A549 (cell line): ENCODE results near the gene EIF3L.
A peak's percentile ranks its signal among the peaks of the same experiment; 100 is the strongest.

Experiments used
- EP300 ChIP-seq, 2 experiments: fragments of >200 bp; sonication (Bioruptor Twin); formaldehyde crosslinking; IDR thresholded peaks; 2 replicates in 1 of 2; 3 replicates in 1 of 2; pipeline ENCODE4 v1.6.1; 2016 to 2017
- GATA3 ChIP-seq: IDR thresholded peaks from 2 replicates; pipeline ENCODE4 v1.6.1; 2012; ENCODE audit warnings: borderline replicate concordance
- JUN ChIP-seq, 2 experiments: fragments of >200 bp; sonication (Bioruptor Twin); formaldehyde crosslinking; IDR thresholded peaks; 2 replicates in 1 of 2; 3 replicates in 1 of 2; pipeline ENCODE4 v1.6.1; 2016 to 2017
- KDM1A ChIP-seq: fragments of 200-600 bp; sonication (generic); IDR thresholded peaks from 2 replicates; pipeline ENCODE4 v1.6.1; 2016; ENCODE audit warnings: low read depth, mild to moderate bottlenecking
- NR3C1 ChIP-seq: fragments of >200 bp; sonication (Bioruptor Twin); formaldehyde crosslinking; IDR thresholded peaks from 3 replicates; pipeline ENCODE4 v1.6.1; 2017
- POLR2A ChIP-seq: IDR thresholded peaks from 2 replicates; pipeline ENCODE4 v1.6.1; 2012; ENCODE audit warnings: mild to moderate bottlenecking, low read length
- RFX5 ChIP-seq: fragments of 450-650 bp; IDR thresholded peaks from 2 replicates; pipeline ENCODE4 v1.7.1; 2014; ENCODE audit warnings: antibody characterized with exemption, mild to moderate bottlenecking, moderate library complexity
- TF ChIP-seq, protein P1 (sequence below): fragments of >200 bp; sonication (Bioruptor Twin); formaldehyde crosslinking; IDR thresholded peaks from 3 replicates; pipeline ENCODE4 v1.5.1; 2016
- TF ChIP-seq, protein P2 (sequence below): fragments of 200-600 bp; sonication (generic); IDR thresholded peaks from 2 replicates; pipeline ENCODE4 v1.6.1; 2016; ENCODE audit warnings: antibody characterized with exemption, mild to moderate bottlenecking, moderate library complexity

- TF ChIP-seq, protein P1, sequence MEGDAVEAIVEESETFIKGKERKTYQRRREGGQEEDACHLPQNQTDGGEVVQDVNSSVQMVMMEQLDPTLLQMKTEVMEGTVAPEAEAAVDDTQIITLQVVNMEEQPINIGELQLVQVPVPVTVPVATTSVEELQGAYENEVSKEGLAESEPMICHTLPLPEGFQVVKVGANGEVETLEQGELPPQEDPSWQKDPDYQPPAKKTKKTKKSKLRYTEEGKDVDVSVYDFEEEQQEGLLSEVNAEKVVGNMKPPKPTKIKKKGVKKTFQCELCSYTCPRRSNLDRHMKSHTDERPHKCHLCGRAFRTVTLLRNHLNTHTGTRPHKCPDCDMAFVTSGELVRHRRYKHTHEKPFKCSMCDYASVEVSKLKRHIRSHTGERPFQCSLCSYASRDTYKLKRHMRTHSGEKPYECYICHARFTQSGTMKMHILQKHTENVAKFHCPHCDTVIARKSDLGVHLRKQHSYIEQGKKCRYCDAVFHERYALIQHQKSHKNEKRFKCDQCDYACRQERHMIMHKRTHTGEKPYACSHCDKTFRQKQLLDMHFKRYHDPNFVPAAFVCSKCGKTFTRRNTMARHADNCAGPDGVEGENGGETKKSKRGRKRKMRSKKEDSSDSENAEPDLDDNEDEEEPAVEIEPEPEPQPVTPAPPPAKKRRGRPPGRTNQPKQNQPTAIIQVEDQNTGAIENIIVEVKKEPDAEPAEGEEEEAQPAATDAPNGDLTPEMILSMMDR: peak; percentile 52
- TF ChIP-seq, protein P2, sequence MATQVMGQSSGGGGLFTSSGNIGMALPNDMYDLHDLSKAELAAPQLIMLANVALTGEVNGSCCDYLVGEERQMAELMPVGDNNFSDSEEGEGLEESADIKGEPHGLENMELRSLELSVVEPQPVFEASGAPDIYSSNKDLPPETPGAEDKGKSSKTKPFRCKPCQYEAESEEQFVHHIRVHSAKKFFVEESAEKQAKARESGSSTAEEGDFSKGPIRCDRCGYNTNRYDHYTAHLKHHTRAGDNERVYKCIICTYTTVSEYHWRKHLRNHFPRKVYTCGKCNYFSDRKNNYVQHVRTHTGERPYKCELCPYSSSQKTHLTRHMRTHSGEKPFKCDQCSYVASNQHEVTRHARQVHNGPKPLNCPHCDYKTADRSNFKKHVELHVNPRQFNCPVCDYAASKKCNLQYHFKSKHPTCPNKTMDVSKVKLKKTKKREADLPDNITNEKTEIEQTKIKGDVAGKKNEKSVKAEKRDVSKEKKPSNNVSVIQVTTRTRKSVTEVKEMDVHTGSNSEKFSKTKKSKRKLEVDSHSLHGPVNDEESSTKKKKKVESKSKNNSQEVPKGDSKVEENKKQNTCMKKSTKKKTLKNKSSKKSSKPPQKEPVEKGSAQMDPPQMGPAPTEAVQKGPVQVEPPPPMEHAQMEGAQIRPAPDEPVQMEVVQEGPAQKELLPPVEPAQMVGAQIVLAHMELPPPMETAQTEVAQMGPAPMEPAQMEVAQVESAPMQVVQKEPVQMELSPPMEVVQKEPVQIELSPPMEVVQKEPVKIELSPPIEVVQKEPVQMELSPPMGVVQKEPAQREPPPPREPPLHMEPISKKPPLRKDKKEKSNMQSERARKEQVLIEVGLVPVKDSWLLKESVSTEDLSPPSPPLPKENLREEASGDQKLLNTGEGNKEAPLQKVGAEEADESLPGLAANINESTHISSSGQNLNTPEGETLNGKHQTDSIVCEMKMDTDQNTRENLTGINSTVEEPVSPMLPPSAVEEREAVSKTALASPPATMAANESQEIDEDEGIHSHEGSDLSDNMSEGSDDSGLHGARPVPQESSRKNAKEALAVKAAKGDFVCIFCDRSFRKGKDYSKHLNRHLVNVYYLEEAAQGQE: no peak
- peak; percentile 28; the same call in 1 of the 2 replicates for TF ChIP-seq POLR2A
- no peak for TF ChIP-seq EP300 (IDR thresholded peaks at IDR 0.05)
- peak in 1 of 2 experiments; percentile 66; a peak in 3 of 5 replicates for TF ChIP-seq JUN (IDR thresholded peaks at IDR 0.05)
- TF ChIP-seq KDM1A: no peak
- no peak for TF ChIP-seq GATA3
- no peak for TF ChIP-seq RFX5
- no peak for TF ChIP-seq NR3C1
These were observed 56.5 kb downstream of the EIF3L start, which contains the start of gene MICALL1 for GRCh38 chr22:37905534-37906363.
